ENCODE measurements around the gene CAMSAP1. TPM values are rescaled to one million over a fixed set of nuclear protein-coding genes. Genes with fewer than 3 reads are reported as not detected.

CAMSAP1 gene
- total and polyA plus RNA-seq, 9 of the 15 experiments (the other 6 are each of a cell fraction or from before 2014, with no cell fraction given) = 1.5 to 28.8 (median 14.3) TPM

DNA sequence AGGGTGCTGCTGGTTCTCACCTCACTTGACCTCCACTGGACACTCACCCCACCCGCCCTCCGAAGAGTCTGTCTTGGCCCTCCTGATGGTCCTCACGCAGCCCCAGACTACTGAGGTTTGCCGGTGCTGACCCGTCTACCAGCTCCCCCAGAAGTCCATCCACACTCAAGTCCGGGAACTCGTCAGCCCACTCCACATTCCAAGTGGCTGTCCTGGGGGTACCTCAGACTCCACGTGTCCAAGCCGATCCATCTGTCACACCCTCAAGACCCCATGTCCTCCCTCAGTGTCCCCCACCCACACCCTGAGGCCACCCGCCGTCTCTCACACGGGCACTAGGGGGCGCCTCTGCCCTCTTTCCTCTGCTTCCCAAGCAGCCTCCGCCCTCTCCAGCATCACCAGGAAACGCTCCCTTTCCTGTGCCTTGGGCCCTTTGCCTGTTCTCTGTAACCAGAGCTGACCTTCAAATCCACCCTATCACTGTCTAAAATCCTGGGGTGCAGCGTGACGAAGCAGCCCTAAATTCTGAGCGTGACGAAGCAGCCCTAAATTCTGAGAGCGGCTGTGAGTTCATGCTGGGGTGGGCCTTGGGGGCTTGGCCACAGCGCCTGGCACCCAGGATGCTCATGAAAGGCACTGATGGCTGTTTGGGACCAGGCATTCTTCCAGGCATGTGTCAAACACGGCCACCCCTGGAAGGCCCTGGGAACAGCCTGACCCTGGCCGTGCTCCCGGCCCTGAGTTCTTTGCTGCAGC, 109.7 kb downstream of the CAMSAP1 start (continued):
- TF ChIP-seq, protein P1, sequence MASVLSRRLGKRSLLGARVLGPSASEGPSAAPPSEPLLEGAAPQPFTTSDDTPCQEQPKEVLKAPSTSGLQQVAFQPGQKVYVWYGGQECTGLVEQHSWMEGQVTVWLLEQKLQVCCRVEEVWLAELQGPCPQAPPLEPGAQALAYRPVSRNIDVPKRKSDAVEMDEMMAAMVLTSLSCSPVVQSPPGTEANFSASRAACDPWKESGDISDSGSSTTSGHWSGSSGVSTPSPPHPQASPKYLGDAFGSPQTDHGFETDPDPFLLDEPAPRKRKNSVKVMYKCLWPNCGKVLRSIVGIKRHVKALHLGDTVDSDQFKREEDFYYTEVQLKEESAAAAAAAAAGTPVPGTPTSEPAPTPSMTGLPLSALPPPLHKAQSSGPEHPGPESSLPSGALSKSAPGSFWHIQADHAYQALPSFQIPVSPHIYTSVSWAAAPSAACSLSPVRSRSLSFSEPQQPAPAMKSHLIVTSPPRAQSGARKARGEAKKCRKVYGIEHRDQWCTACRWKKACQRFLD (CRISPR knock-in tag; IDR thresholded peaks at IDR 0.05) = no peak
- TF ChIP-seq ZNF146 (CRISPR knock-in tag; IDR thresholded peaks at IDR 0.05; ENCODE audit: unreplicated experiment) (no peak), ZBTB7A (IDR thresholded peaks at IDR 0.05; ENCODE audit: borderline replicate concordance, control insufficient read depth, low read depth, low read length) (peak; percentile 49; the same call in 1 of the 2 replicates), RBM39 (optimal IDR thresholded peaks at IDR 0.05; ENCODE audit: low read depth, low read length) (no peak), NRF1 (conservative IDR thresholded peaks at IDR 0.05 in 1 of 2, IDR thresholded peaks at IDR 0.05 in 1 of 2) (no peak), SMC3 (conservative IDR thresholded peaks at IDR 0.05; ENCODE audit: insufficient read depth, low read depth, low read length) (peak; percentile 52; the same call in 1 of the 2 replicates), DACH1 (IDR thresholded peaks at IDR 0.05; ENCODE audit: partially characterized antibody) (no peak)
- TF ChIP-seq, protein P2, sequence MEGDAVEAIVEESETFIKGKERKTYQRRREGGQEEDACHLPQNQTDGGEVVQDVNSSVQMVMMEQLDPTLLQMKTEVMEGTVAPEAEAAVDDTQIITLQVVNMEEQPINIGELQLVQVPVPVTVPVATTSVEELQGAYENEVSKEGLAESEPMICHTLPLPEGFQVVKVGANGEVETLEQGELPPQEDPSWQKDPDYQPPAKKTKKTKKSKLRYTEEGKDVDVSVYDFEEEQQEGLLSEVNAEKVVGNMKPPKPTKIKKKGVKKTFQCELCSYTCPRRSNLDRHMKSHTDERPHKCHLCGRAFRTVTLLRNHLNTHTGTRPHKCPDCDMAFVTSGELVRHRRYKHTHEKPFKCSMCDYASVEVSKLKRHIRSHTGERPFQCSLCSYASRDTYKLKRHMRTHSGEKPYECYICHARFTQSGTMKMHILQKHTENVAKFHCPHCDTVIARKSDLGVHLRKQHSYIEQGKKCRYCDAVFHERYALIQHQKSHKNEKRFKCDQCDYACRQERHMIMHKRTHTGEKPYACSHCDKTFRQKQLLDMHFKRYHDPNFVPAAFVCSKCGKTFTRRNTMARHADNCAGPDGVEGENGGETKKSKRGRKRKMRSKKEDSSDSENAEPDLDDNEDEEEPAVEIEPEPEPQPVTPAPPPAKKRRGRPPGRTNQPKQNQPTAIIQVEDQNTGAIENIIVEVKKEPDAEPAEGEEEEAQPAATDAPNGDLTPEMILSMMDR (IDR thresholded peaks at IDR 0.05 in 2 of 3, conservative IDR thresholded peaks at IDR 0.05 in 1 of 3; ENCODE audit: insufficient read depth in 2 of 3, low read depth in 1 of 3, low read length in 3 of 3) = peak; percentile 75 to 93 (median 82)
- TF ChIP-seq, protein P3, sequence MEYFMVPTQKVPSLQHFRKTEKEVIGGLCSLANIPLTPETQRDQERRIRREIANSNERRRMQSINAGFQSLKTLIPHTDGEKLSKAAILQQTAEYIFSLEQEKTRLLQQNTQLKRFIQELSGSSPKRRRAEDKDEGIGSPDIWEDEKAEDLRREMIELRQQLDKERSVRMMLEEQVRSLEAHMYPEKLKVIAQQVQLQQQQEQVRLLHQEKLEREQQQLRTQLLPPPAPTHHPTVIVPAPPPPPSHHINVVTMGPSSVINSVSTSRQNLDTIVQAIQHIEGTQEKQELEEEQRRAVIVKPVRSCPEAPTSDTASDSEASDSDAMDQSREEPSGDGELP (CRISPR knock-in tag; IDR thresholded peaks at IDR 0.05; ENCODE audit: borderline replicate concordance) = 0 out of 2 replicates have a peak, but pooled peaks have one; percentile 21
- TF ChIP-seq, protein P4, sequence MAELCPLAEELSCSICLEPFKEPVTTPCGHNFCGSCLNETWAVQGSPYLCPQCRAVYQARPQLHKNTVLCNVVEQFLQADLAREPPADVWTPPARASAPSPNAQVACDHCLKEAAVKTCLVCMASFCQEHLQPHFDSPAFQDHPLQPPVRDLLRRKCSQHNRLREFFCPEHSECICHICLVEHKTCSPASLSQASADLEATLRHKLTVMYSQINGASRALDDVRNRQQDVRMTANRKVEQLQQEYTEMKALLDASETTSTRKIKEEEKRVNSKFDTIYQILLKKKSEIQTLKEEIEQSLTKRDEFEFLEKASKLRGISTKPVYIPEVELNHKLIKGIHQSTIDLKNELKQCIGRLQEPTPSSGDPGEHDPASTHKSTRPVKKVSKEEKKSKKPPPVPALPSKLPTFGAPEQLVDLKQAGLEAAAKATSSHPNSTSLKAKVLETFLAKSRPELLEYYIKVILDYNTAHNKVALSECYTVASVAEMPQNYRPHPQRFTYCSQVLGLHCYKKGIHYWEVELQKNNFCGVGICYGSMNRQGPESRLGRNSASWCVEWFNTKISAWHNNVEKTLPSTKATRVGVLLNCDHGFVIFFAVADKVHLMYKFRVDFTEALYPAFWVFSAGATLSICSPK (IDR thresholded peaks at IDR 0.05; ENCODE audit: borderline replicate concordance) = no peak
